Fibroblast of pulmonary artery (primary cell): ENCODE data around the gene LHX5.

Experiments
- DNase-seq: peaks from one replicate; pipeline ENCODE4 v3.0.0-alpha.2; 2010; ENCODE audit warnings: low read depth
- H3K4me3 ChIP-seq: replicated peaks from 2 replicates; pipeline ENCODE4 v1.5.1; 2011; ENCODE audit warnings: low read depth, mild to moderate bottlenecking, control low read depth, low read length, moderate library complexity
- CTCF ChIP-seq: IDR thresholded peaks from 2 replicates; pipeline ENCODE4 v1.5.1; 2011; ENCODE audit warnings: mild to moderate bottlenecking, control low read depth, low read length, inconsistent platforms; ENCODE audit errors: missing control alignments

The LHX5 gene

GRCh38 chr12:113471619-113472171 lies at the start of gene LHX5:
TSS of gene LHX5 (minus strand) at chr12:113471871. CDS start at chr12:113471498, 373 bp downstream.
- no peak for DNase-seq
- no peak for TF ChIP-seq CTCF

GRCh38 chr12:113519464-113520307 lies 48.0 kb upstream of the LHX5 start:
- H3K4me3 ChIP-seq, result no peak overlapping the region
- TF ChIP-seq CTCF, result no peak
- DNase-seq, result no peak

More at GRCh38 chr12:113471619-113472171, at the start of gene LHX5:
- no peak within 1 kb of the TSS for H3K4me3 ChIP-seq

GRCh38 chr12:113515082-113515856 lies 43.6 kb upstream of the LHX5 start:
- DNase-seq, result no peak
- no peak overlapping the region for H3K4me3 ChIP-seq
- TF ChIP-seq CTCF, result no peak

GRCh38 chr12:113514602-113515001 lies 42.9 kb upstream of the LHX5 start:
- no peak overlapping the region for H3K4me3 ChIP-seq
- no peak for TF ChIP-seq CTCF
- DNase-seq, result no peak

GRCh38 chr12:113512568-113512967 lies 40.9 kb upstream of the LHX5 start:
- DNase-seq, result no peak
- no peak for TF ChIP-seq CTCF
- no peak overlapping the region for H3K4me3 ChIP-seq

GRCh38 chr12:113506867-113507266 lies 35.2 kb upstream of the LHX5 start:
- no peak for TF ChIP-seq CTCF
- no peak for DNase-seq
- no peak overlapping the region for H3K4me3 ChIP-seq
